ENCODE results near the gene DOC2A. TPM values are rescaled to one million over a fixed set of nuclear protein-coding genes. Genes with fewer than 3 reads are reported as not detected.

The DOC2A gene
- total RNA-seq, 1 donor: not detected

GRCh38 chr16:30004424-30004776 is 6.4 kb downstream of the DOC2A start:
- no peak for DNase-seq (ENCODE audit: low read depth)
- no peak overlapping the region for H3K4me3 ChIP-seq (ENCODE audit: low read depth, low read length)
- TF ChIP-seq CTCF (IDR thresholded peaks at IDR 0.05; ENCODE audit: insufficient read depth, low read length): no peak

GRCh38 chr16:30003670-30004423 is 7.0 kb downstream of the DOC2A start:
- no peak for TF ChIP-seq CTCF (IDR thresholded peaks at IDR 0.05; ENCODE audit: insufficient read depth, low read length)
- no peak overlapping the region for H3K4me3 ChIP-seq (ENCODE audit: low read depth, low read length)
- DNase-seq (ENCODE audit: low read depth): no peak

GRCh38 chr16:30002614-30003346 is 8.0 kb downstream of the DOC2A start:
- H3K4me3 ChIP-seq (ENCODE audit: low read depth, low read length): no peak overlapping the region
- no peak for TF ChIP-seq CTCF (IDR thresholded peaks at IDR 0.05; ENCODE audit: insufficient read depth, low read length)
- no peak for DNase-seq (ENCODE audit: low read depth)

- DNase-seq (ENCODE audit: low read depth): no peak
- no peak overlapping the region for H3K4me3 ChIP-seq (ENCODE audit: low read depth, low read length)
- TF ChIP-seq CTCF (IDR thresholded peaks at IDR 0.05; ENCODE audit: insufficient read depth, low read length): peak; percentile 6
Observed at GRCh38 chr16:30000735-30001631, 9.8 kb downstream of the DOC2A start.

GRCh38 chr16:29999605-30000004 is 11.2 kb downstream of the DOC2A start:
- no peak for DNase-seq (ENCODE audit: low read depth)
- H3K4me3 ChIP-seq (ENCODE audit: low read depth, low read length): no peak overlapping the region
- no peak for TF ChIP-seq CTCF (IDR thresholded peaks at IDR 0.05; ENCODE audit: insufficient read depth, low read length)

GRCh38 chr16:29996766-29997250 is 14.0 kb downstream of the DOC2A start:
- no peak for DNase-seq (ENCODE audit: low read depth)
- peak overlapping the region; percentile 93 for H3K4me3 ChIP-seq (ENCODE audit: low read depth, low read length)
- no peak for TF ChIP-seq CTCF (IDR thresholded peaks at IDR 0.05; ENCODE audit: insufficient read depth, low read length)

Measured in fibroblast of the aortic adventitia (primary cell).